GM19240 (cell line): ENCODE results near the gene RALY.

Source experiments
- DNase-seq: peaks from one replicate; pipeline ENCODE4 v3.0.0; 2011; ENCODE audit warnings: low spot score; ENCODE audit not compliant: insufficient read length

The RALY gene

GRCh38 chr20:34075647-34076046, 81.9 kb downstream of the RALY start:
- no peak for DNase-seq

GRCh38 chr20:34076952-34077351, 83.2 kb downstream of the RALY start:
- DNase-seq = no peak

GRCh38 chr20:34078540-34078939, 84.8 kb downstream of the RALY start:
- no peak for DNase-seq

- no peak for DNase-seq
These were observed 86.1 kb downstream of the RALY start for GRCh38 chr20:34079818-34080217.

GRCh38 chr20:34082232-34082887, 88.6 kb downstream of the RALY start:
- no peak for DNase-seq

GRCh38 chr20:34083137-34083536, 89.4 kb downstream of the RALY start:
- DNase-seq = no peak

GRCh38 chr20:34083781-34084180, 90.1 kb downstream of the RALY start:
- no peak for DNase-seq

GRCh38 chr20:34084227-34084923, 90.7 kb downstream of the RALY start:
- DNase-seq = no peak

GRCh38 chr20:34085544-34086040, 91.9 kb downstream of the RALY start:
- no peak for DNase-seq

GRCh38 chr20:34088305-34089174, 94.8 kb downstream of the RALY start:
- DNase-seq = no peak

GRCh38 chr20:34089175-34089479, 95.4 kb downstream of the RALY start:
- DNase-seq = no peak

- DNase-seq = no peak
These were observed 96.1 kb downstream of the RALY start for GRCh38 chr20:34089655-34090345.

- DNase-seq = no peak
These were observed 96.9 kb downstream of the RALY start for GRCh38 chr20:34090645-34091044.

GRCh38 chr20:34091637-34092200, 98.0 kb downstream of the RALY start:
- DNase-seq = no peak

GRCh38 chr20:34093895-34094294, 100.2 kb downstream of the RALY start:
- DNase-seq = no peak

- no peak for DNase-seq
These were observed 102.1 kb downstream of the RALY start for GRCh38 chr20:34095825-34096224.

- no peak for DNase-seq
These were observed 103.2 kb downstream of the RALY start for GRCh38 chr20:34096699-34097444.

GRCh38 chr20:34098570-34098969, 104.9 kb downstream of the RALY start:
- no peak for DNase-seq

- DNase-seq = no peak
These were observed 106.0 kb downstream of the RALY start for GRCh38 chr20:34099675-34100074.

- no peak for DNase-seq
These were observed 106.9 kb downstream of the RALY start for GRCh38 chr20:34100576-34100975.

GRCh38 chr20:34102342-34102741, 108.6 kb downstream of the RALY start:
- DNase-seq = no peak
